ENCODE measurements around the gene PITRM1. TPM values are rescaled to one million over a fixed set of nuclear protein-coding genes. Genes with fewer than 3 reads are reported as not detected.
A peak's percentile ranks its signal among the peaks of the same experiment; 100 is the strongest.

PITRM1 gene
- total and polyA plus RNA-seq, 11 donors = 65.8 to 128 (median 91.8) TPM

- DNase-seq (peak in 1 of 5 donors; percentile 22), ATAC-seq (no peak)
- H3K9me3 ChIP-seq = no peaks in the 10 kb centered on the region
- no peak overlapping the region for H3K27ac ChIP-seq
- H3K4me1 ChIP-seq = peaks cover 0 to 46% (median 17%) of the 10 kb centered on the region in 12 donors
- WGBS, 4 donors = 94 to 98% (median 95%) methylated on average over 30 to 40 of the region's 40 CpGs
- H3K27me3 ChIP-seq = no peaks in the 10 kb centered on the region
- no peak for TF ChIP-seq POLR2A (IDR thresholded peaks at IDR 0.05)
- TF ChIP-seq CTCF (IDR thresholded peaks at IDR 0.05) = no peak
- no peak overlapping the region for H3K4me3 ChIP-seq
- intact Hi-C loops (cut with DNase I) = loop anchor here in 2 of 10 donors (5.0 kb wide), 1 partner anchor 57 kb away; the partner anchor contains the start of gene PFKP (in 2 of the 2)
- peaks cover 0 to 68% (median 30%) of the 10 kb centered on the region in 9 donors for H3K36me3 ChIP-seq
Observed at GRCh38 chr10:3124412-3125175, 48.0 kb downstream of the PITRM1 start.

- peaks cover 0 to 46% (median 17%) of the 10 kb centered on the region in 12 donors for H3K4me1 ChIP-seq
- DNase-seq (peak in 4 of 5 donors; percentile 67 to 77 (median 70)), ATAC-seq (peak; percentile 49 to 78 (median 62))
- H3K27me3 ChIP-seq = no peaks in the 10 kb centered on the region
- 65 to 78% (median 72%) methylated on average over 26 to 32 of the region's 32 CpGs for WGBS, 4 donors
- no peaks in the 10 kb centered on the region for H3K9me3 ChIP-seq
- H3K36me3 ChIP-seq = peaks cover 0 to 69% (median 34%) of the 10 kb centered on the region in 9 donors
- intact Hi-C loops (cut with DNase I) = no loop called here
- TF ChIP-seq CTCF (IDR thresholded peaks at IDR 0.05) (no peak), POLR2A (IDR thresholded peaks at IDR 0.05) (no peak)
- no peak overlapping the region for H3K4me3 ChIP-seq
- peak overlapping the region in 2 of 12 donors; percentile 28 to 61 for H3K27ac ChIP-seq
Observed at GRCh38 chr10:3123571-3124411, 48.8 kb downstream of the PITRM1 start.

DNA sequence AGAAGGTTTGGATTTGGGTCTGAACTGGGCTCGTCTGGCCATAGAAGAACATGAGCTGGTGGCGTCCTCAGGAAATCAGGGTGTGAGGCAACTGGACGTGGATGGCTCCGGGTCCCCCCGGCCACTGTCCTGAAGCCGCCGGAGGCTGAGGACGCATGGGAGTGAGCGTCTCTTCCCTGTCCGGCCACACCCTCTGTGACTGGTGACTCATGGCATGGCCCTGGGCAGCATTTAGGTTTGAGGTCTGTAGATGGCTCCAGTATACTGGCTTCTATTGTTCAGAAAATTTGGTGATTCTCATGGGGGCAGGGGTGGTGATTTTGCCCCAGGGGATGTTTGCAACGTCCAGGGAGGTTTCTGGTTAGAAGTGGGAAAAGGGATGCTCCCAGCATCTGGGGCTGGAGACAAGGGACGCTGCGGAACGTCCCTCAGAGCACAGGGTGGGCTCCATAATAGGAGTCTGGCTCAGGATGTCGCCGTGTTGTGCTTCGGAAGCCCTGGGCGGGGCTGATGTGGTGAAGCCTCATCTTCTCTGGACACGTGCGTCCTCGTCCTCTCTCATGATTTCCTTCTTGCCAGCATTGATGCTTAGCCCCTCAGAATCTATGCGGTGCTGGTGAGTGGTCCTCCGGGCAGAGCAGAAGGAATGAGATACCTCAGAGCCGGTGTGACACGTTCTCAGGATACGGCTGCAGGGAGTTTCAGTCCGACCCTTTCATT lies 49.9 kb downstream of the PITRM1 start:
- intact Hi-C loops (cut with DNase I) = no loop called here
- no peaks in the 10 kb centered on the region for H3K9me3 ChIP-seq

More for the DNA sequence above, 49.9 kb downstream of the PITRM1 start:
- Histone ChIP-seq H3K27ac (peak overlapping the region in 1 of 12 donors; percentile 61), H3K4me1 (peaks cover 0 to 38% (median 16%) of the 10 kb centered on the region in 12 donors), H3K27me3 (no peaks in the 10 kb centered on the region), H3K36me3 (peaks cover 0 to 77% (median 43%) of the 10 kb centered on the region in 9 donors), H3K4me3 (no peak overlapping the region)
- ATAC-seq (no peak), DNase-seq (peak in 1 of 5 donors; percentile 14)
- TF ChIP-seq POLR2A (IDR thresholded peaks at IDR 0.05) (no peak), CTCF (IDR thresholded peaks at IDR 0.05) (no peak)
- WGBS, 4 donors = 90 to 93% (median 91%) methylated on average over 27 of the region's 27 CpGs

Data from heart left ventricle (tissue), 16 donors.